Heart right ventricle (tissue), 16 donors: ENCODE measurements around the gene BLTP1. TPM values are rescaled to one million over a fixed set of nuclear protein-coding genes. Genes with fewer than 3 reads are reported as not detected.
A peak's percentile ranks its signal among the peaks of the same experiment; 100 is the strongest.

ENCODE experiments used
- ATAC-seq, 8 donors: fragments of 200-7000 bp; cut with Tn5 transposase; one replicate each; pipeline ENCODE4 v1.9.1; 2020; ENCODE audit warnings: mild to moderate bottlenecking in 8 of 8, moderate library complexity in 8 of 8, moderate number of reproducible peaks in 1 of 8
- DNase-seq, 2 donors: peaks; one replicate each; pipeline ENCODE4 v3.0.0-alpha.2; 2020
- H3K27ac ChIP-seq, 10 donors: fragments of 200-600 bp; sonication (generic) in 2 of 10; one replicate each; pipeline versions ENCODE4 v1.5.0 to v1.8.0; 2020 to 2022; ENCODE audit warnings: mild to moderate bottlenecking in 3 of 10
- H3K27me3 ChIP-seq, 7 donors: fragments of 200-600 bp; one replicate each; pipeline ENCODE4 v1.8.0; 2021 to 2022; ENCODE audit warnings: mild to moderate bottlenecking in 2 of 7
- H3K36me3 ChIP-seq, 9 donors: fragments of 200-600 bp; sonication (generic) in 1 of 9; one replicate each; pipeline versions ENCODE4 v1.5.0 to v1.8.0; 2020 to 2022; ENCODE audit warnings: mild to moderate bottlenecking in 2 of 9
- H3K4me1 ChIP-seq, 9 donors: fragments of 200-600 bp; sonication (generic) in 1 of 9; one replicate each; pipeline versions ENCODE4 v1.5.0 to v1.8.0; 2020 to 2022; ENCODE audit warnings: mild to moderate bottlenecking in 4 of 9
- H3K4me3 ChIP-seq, 10 donors: fragments of 200-600 bp; sonication (generic) in 2 of 10; one replicate each; pipeline versions ENCODE4 v1.5.0 to v1.8.0; 2020 to 2022; ENCODE audit warnings: mild to moderate bottlenecking in 7 of 10, moderate library complexity in 2 of 10
- H3K9me3 ChIP-seq, 11 donors: fragments of 200-600 bp in 10 of 11; sonication (generic) in 2 of 11; one replicate each; pipeline versions ENCODE4 v1.5.0 to v1.8.0; 2013 to 2022; ENCODE audit warnings: mild to moderate bottlenecking in 2 of 11, control low read depth in 1 of 11, moderate library complexity in 1 of 11
- CTCF ChIP-seq, 9 donors: fragments of 200-600 bp; sonication (generic) in 2 of 9; IDR thresholded peaks; one replicate each; pipeline versions ENCODE4 v1.5.0 to v1.8.0; 2021 to 2022; ENCODE audit warnings: antibody characterized with exemption in 9 of 9, mild to moderate bottlenecking in 5 of 9, moderate library complexity in 1 of 9
- WGBS, 2 donors: extraction: QIAGEN DNeasy Blood & Tissue Kit; methylation state at CpG; one replicate each; pipeline ENCODE4 v1.1.7; 2013; ENCODE audit warnings: inconsistent platforms in 1 of 2; 5-methylcytosine and 5-hydroxymethylcytosine counted together
- intact Hi-C, 10 donors: fragments of 100-400 bp; cut with DNase I; formaldehyde crosslinking; loops; one replicate each; pipeline versions ENCODE4 v1.11.1 to v1.14.2; 2022
- polyA plus RNA-seq, 2 donors: library from polyadenylated mRNA; stranded (reverse); fragments of 200-250 nt; gene quantifications; one replicate each; pipeline ENCODE4 v1.2.3, GENCODE V29; 2013
- total RNA-seq, 10 donors: library from RNA; stranded (reverse); fragmentation: NEBNext Ultra II Directional in 3 of 10; extraction: Animal tissue kit (Norgen Biotek cat#: 25700) in 3 of 10; gene quantifications; one replicate each; pipeline versions ENCODE4 v1.2.1 to v1.2.4, GENCODE V29; 2021 to 2023
- donor health status: Arrhythmogenic right ventricular cardiomyopathy.
- donor health status: ischemic (EF 13 %, LVEDD 7.1; RV severe dilation, severe dysfunction).
- donor health status: healthy with polysubstance abuse.
- donor health status: DM: no; HTN: yes; CAD: no.
- donor health status: DM: no; HTN: no; CAD: no.
- donor health status: ischemic (EF 25% LVEDD 6.9; RV normal size, moderate dysfunction).
- donor health status: ischemic (EF 25% LVEDD 5.7; RV mildly dilated, moderate dysfunction).
- donor health status: healthy.
- donor health status: DM: yes; HTN: yes; CAD: no.
- donor health status: Ischemic cardiomyopathy.
- donor health status: ischemic (EF 35%, LVEDD 5.7; RV mildly dilated, moderate dysfunction).
- donor health status: nonischemic (EF 11% LVEDD 7.7; RV severe dilation, severe dysfunction).
- donor health status: DM: yes; HTN: yes; CAD: no.
- donor health status: PGD.
- donor health status: ischemic (EF 29% LVEDD 5.4; RV normal size, mild dysfunction).
- donor health status: nonischemic (EF 23%, LVEDD 6.1; RV moderate dilation, normal function).

BLTP1 gene
- total and polyA plus RNA-seq, 12 donors: 10.6 to 49.8 (median 40.0) TPM

GRCh38 chr4:122150931-122151330 lies 1.2 kb upstream of the BLTP1 start:
- no peak for TF ChIP-seq CTCF (IDR thresholded peaks at IDR 0.05)
- intact Hi-C loops: loop anchor here in 7 of 10 donors (5.0 to 10.0 kb wide), 7 partner anchors 96 to 346 kb away; partner anchors contain the start of genes TRPC3 (in 2 of the 7) and EXOSC9 (in 1 of the 7)
- 82 to 86% methylated on average over 2 of the region's 2 CpGs for WGBS, 2 donors
- ATAC-seq: no peak
- Histone ChIP-seq H3K4me3 (peak overlapping the region in 4 of 10 donors; percentile 91 to 100 (median 94)), H3K36me3 (peaks cover 0 to 17% (median 0%) of the 10 kb centered on the region in 9 donors), H3K27ac (peak overlapping the region in 8 of 10 donors; percentile 89 to 98 (median 94)), H3K4me1 (peaks cover 0 to 25% (median 20%) of the 10 kb centered on the region in 9 donors), H3K9me3 (no peaks in the 10 kb centered on the region), H3K27me3 (no peaks in the 10 kb centered on the region)
- no peak for DNase-seq

DNA sequence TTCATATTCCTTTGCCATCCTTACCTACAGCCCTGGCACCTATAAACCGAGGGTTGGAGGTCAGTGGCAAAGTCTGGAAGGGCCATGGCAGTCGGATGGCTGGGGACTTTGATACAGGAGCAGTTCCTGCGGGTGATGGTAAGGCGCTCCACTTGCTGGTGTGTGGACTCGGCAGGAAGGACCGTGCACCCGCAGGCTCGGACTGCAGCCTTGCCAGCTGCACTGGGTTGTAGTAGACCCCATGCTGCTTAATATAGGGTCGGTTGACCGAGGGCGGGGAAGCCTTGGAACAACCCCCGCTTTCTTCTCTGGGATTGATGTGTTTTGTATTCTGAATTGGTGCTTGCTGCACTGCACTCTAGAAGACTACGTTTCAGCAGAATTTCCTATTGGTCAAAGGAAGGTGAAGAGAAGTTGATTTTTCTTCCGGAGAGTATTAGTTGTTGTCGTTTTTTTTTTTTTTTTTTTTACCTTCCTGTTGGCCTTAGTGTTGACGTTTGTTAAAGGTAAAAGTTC lies 638 bp downstream of the BLTP1 start:
- ATAC-seq (peak; percentile 43 to 77 (median 61)), DNase-seq (peak; percentile 13 to 44)
- 0% methylated on average over 16 of the region's 16 CpGs for WGBS, 2 donors
- Histone ChIP-seq H3K4me3 (peak overlapping the region; percentile 69 to 100 (median 96)), H3K27me3 (no peaks in the 10 kb centered on the region), H3K27ac (peak overlapping the region; percentile 76 to 98 (median 94)), H3K4me1 (peaks cover 0 to 34% (median 20%) of the 10 kb centered on the region in 9 donors), H3K9me3 (no peaks in the 10 kb centered on the region), H3K36me3 (peaks cover 0 to 33% (median 0%) of the 10 kb centered on the region in 9 donors)
- intact Hi-C loops: loop anchor here in 7 of 10 donors (5.0 to 10.0 kb wide), 7 partner anchors 98 to 348 kb away; partner anchors contain the start of genes TRPC3 (in 2 of the 7) and EXOSC9 (in 1 of the 7)
- no peak for TF ChIP-seq CTCF (IDR thresholded peaks at IDR 0.05)

GRCh38 chr4:122156819-122157218 lies 4.7 kb downstream of the BLTP1 start:
- no peak for ATAC-seq
- H3K27ac ChIP-seq: no peak overlapping the region
- intact Hi-C loops: loop anchor here in 6 of 10 donors (10.0 kb wide), 5 partner anchors 102 to 352 kb away; partner anchors contain the start of gene EXOSC9 (in 1 of the 6)
- TF ChIP-seq CTCF (IDR thresholded peaks at IDR 0.05): no peak
- H3K4me3 ChIP-seq: no peak overlapping the region
- no peaks in the 10 kb centered on the region for H3K9me3 ChIP-seq
- no peaks in the 10 kb centered on the region for H3K27me3 ChIP-seq
- peaks cover 0 to 37% (median 0%) of the 10 kb centered on the region in 9 donors for H3K36me3 ChIP-seq
- no peak for DNase-seq
- H3K4me1 ChIP-seq: peaks cover 0 to 31% (median 11%) of the 10 kb centered on the region in 9 donors
- WGBS, 2 donors: 95 to 97% methylated on average over 2 of the region's 2 CpGs

GRCh38 chr4:122163301-122163700 lies 11.2 kb downstream of the BLTP1 start:
- no peaks in the 10 kb centered on the region for H3K27me3 ChIP-seq
- intact Hi-C loops: no loop called here
- H3K4me1 ChIP-seq: peaks cover 0 to 44% (median 7%) of the 10 kb centered on the region in 9 donors
- no peak for TF ChIP-seq CTCF (IDR thresholded peaks at IDR 0.05)
- 89 to 91% methylated on average over 3 of the region's 3 CpGs for WGBS, 2 donors
- no peak overlapping the region for H3K4me3 ChIP-seq
- H3K27ac ChIP-seq: no peak overlapping the region
- H3K36me3 ChIP-seq: peaks cover 0 to 10% (median 0%) of the 10 kb centered on the region in 9 donors
- DNase-seq: no peak
- peaks cover 0 to 4% (median 0%) of the 10 kb centered on the region in 11 donors for H3K9me3 ChIP-seq
- no peak for ATAC-seq
